K562 (cell line): Measurements from ENCODE around the gene UBAP1L. TPM values are rescaled to one million over a fixed set of nuclear protein-coding genes. Genes with fewer than 3 reads are reported as not detected.
A peak's percentile ranks its signal among the peaks of the same experiment; 100 is the strongest.

Experiments
- ATAC-seq: fragments of 200-7000 bp; cut with Tn5 transposase; 3 replicates; pipeline ENCODE4 v1.9.1; 2020; ENCODE audit warnings: moderate library complexity
- BruUV-seq: library from RNA; stranded (reverse); fragments of 400-500 nt; replicated peaks from 2 replicates; lab custom pipeline; 2021; lab: Mats Ljungman, UMichigan
- CTCF ChIA-PET: fragments of 300-600 bp; formaldehyde crosslinking; extraction: SDS; loops from one replicate; lab custom pipeline; 2021; ENCODE audit warnings: low intra/inter-chr PET ratio; lab: Yijun Ruan, JAX
- POLR2A ChIA-PET: fragments of 300-600, 350-650 bp; sonication (Branson Sonifier 250); formaldehyde crosslinking; extraction: SDS; loops from one replicate; lab custom pipeline; 2021; ENCODE audit warnings: antibody characterized with exemption, inconsistent platforms; lab: Yijun Ruan, JAX
- DNase-seq, 4 experiments: peaks; one replicate each; pipeline versions ENCODE4 v3.0.0 to v3.0.0-alpha.2; 2011 to 2018; ENCODE audit warnings: low spot score in 3 of 4, mixed read lengths in 3 of 4; ENCODE audit errors: extremely low read depth in 1 of 4
- FAIRE-seq: peaks from 2 replicates; lab custom pipeline; 2011; peaks lifted over from hg19 to GRCh38; lab: Jason Lieb, UNC
- H2AFZ ChIP-seq: 2 replicates; pipeline ENCODE4 v1.6.0; 2011; ENCODE audit warnings: low read depth, low read length, control low read depth, inconsistent platforms
- H3K27ac ChIP-seq: fragments of 200-600 bp; 3 replicates; pipeline ENCODE4 v1.8.0; 2011; ENCODE audit warnings: low read depth, mild to moderate bottlenecking, control low read depth, inconsistent platforms, low read length, moderate library complexity, mixed read lengths; ENCODE audit errors: extremely low read depth
- H3K27me3 ChIP-seq, 2 experiments: fragments of 300-600 bp in 1 of 2; 2 replicates in 1 of 2; 3 replicates in 1 of 2; pipeline versions ENCODE4 v1.6.0 to v1.8.0; 2011; ENCODE audit warnings: inconsistent platforms in 2 of 2, low read length in 2 of 2, mild to moderate bottlenecking in 1 of 2, mixed read lengths in 1 of 2, moderate library complexity in 1 of 2; ENCODE audit not compliant: control insufficient read depth in 2 of 2, insufficient read depth in 2 of 2
- H3K36me3 ChIP-seq: fragments of 300-600 bp; 3 replicates; pipeline ENCODE4 v1.8.0; 2011; ENCODE audit warnings: mild to moderate bottlenecking, low read length, inconsistent platforms; ENCODE audit not compliant: control insufficient read depth, insufficient read depth
- H3K4me1 ChIP-seq, 2 experiments: fragments of 200-600 bp in 1 of 2; replicated peaks in 1 of 2; 2 replicates in 1 of 2; 3 replicates in 1 of 2; pipeline versions ENCODE4 v1.5.1 to v1.8.0; 2011; ENCODE audit warnings: inconsistent platforms in 2 of 2, low read length in 2 of 2, mild to moderate bottlenecking in 1 of 2, mixed read lengths in 1 of 2, moderate library complexity in 1 of 2; ENCODE audit not compliant: control insufficient read depth in 2 of 2, insufficient read depth in 2 of 2
- H3K4me2 ChIP-seq: 2 replicates; pipeline ENCODE4 v1.6.1; 2011; ENCODE audit warnings: low read length, control low read depth, inconsistent platforms, mixed read lengths; ENCODE audit not compliant: insufficient read depth
- H3K4me3 ChIP-seq: fragments of 200-600 bp; sonication (generic), shearing (Covaris generic); 2 replicates; pipeline ENCODE4 v1.5.1; 2016; ENCODE audit warnings: control low read depth, inconsistent platforms
- H3K79me2 ChIP-seq: fragments of 200-600 bp; 3 replicates; pipeline ENCODE4 v1.8.0; 2011; ENCODE audit warnings: low read length, inconsistent platforms; ENCODE audit not compliant: control insufficient read depth, insufficient read depth
- H3K9ac ChIP-seq, 2 experiments: 2 replicates each; pipeline versions ENCODE4 v1.6.0 to v1.6.1; 2011; ENCODE audit warnings: low read depth in 2 of 2, low read length in 2 of 2, control low read depth in 1 of 2, inconsistent platforms in 1 of 2, mild to moderate bottlenecking in 1 of 2, mixed read lengths in 1 of 2; ENCODE audit not compliant: insufficient read depth in 1 of 2
- H3K9me1 ChIP-seq: one replicate; pipeline ENCODE4 v1.6.0; 2011; ENCODE audit warnings: inconsistent platforms, mild to moderate bottlenecking, low read length, moderate library complexity; ENCODE audit not compliant: control insufficient read depth, insufficient read depth
- H3K9me3 ChIP-seq: replicated peaks from 2 replicates; pipeline ENCODE4 v1.5.1; 2011; ENCODE audit warnings: low read depth, low read length, inconsistent platforms; ENCODE audit not compliant: control insufficient read depth, insufficient read depth
- H4K20me1 ChIP-seq: replicated peaks from 2 replicates; pipeline ENCODE4 v1.6.1; 2011; ENCODE audit warnings: low read length, inconsistent platforms, mixed read lengths; ENCODE audit not compliant: control insufficient read depth, insufficient read depth
- ARNT ChIP-seq, 2 experiments: fragments of 450-650 bp; IDR thresholded peaks; 2 replicates each; pipeline ENCODE4 v1.6.1; 2016; ENCODE audit warnings: mild to moderate bottlenecking in 1 of 2
- CUX1 ChIP-seq: fragments of 200-800 bp; sonication (Bioruptor generic); IDR thresholded peaks from 2 replicates; pipeline ENCODE4 v1.6.1; 2016; ENCODE audit warnings: missing genetic modification characterization, missing compliant biosample characterization
- ESRRA ChIP-seq: fragments of 450-650 bp; IDR thresholded peaks from 2 replicates; pipeline ENCODE4 v1.6.1; 2014; ENCODE audit warnings: low read depth, mild to moderate bottlenecking, moderate library complexity, borderline replicate concordance
- GABPA ChIP-seq: fragments of 200-800 bp; sonication (Bioruptor generic); conservative IDR thresholded peaks from 2 replicates; pipeline ENCODE4 v1.6.1; 2016; ENCODE audit warnings: low read depth, missing genetic modification characterization, missing compliant biosample characterization
- IRF1 ChIP-seq: sonication (generic); formaldehyde crosslinking; IDR thresholded peaks from 2 replicates; pipeline ENCODE4 v1.8.0; 2022; ENCODE audit warnings: missing genetic modification reagents, mild to moderate bottlenecking, borderline replicate concordance
- KDM1A ChIP-seq, 2 experiments: fragments of 450-650 bp; IDR thresholded peaks; 2 replicates each; pipeline ENCODE4 v1.6.1; 2016; ENCODE audit warnings: mild to moderate bottlenecking in 2 of 2
- KHSRP ChIP-seq: fragments of 450-650 bp; IDR thresholded peaks from 2 replicates; pipeline ENCODE4 v1.6.1; 2017
- MEF2A ChIP-seq: IDR thresholded peaks from 2 replicates; pipeline ENCODE4 v1.6.1; 2011; ENCODE audit warnings: low read depth, mild to moderate bottlenecking, low read length, moderate library complexity; ENCODE audit not compliant: control insufficient read depth
- NR3C1 ChIP-seq: sonication (generic); formaldehyde crosslinking; IDR thresholded peaks from 2 replicates; pipeline ENCODE4 v1.8.1; 2022; ENCODE audit warnings: missing genetic modification reagents
- RBFOX2 ChIP-seq: fragments of 200-400 bp; formaldehyde crosslinking; IDR thresholded peaks from 2 replicates; pipeline ENCODE4 v1.6.1; 2017; ENCODE audit warnings: low read depth, mild to moderate bottlenecking, low read length, moderate library complexity
- ZFX ChIP-seq: sonication (generic); formaldehyde crosslinking; IDR thresholded peaks from 2 replicates; pipeline ENCODE4 v1.8.0; 2022; ENCODE audit warnings: mild to moderate bottlenecking, missing genetic modification reagents, moderate library complexity
- ZNF197 ChIP-seq: fragments of 200-800 bp; sonication (Bioruptor generic); IDR thresholded peaks from 2 replicates; pipeline ENCODE4 v1.6.1; 2016; ENCODE audit warnings: low read depth, missing genetic modification characterization, missing compliant biosample characterization
- WGBS: fragments of 100-300 bp; shearing (Covaris generic); methylation state at CpG from one replicate; pipeline ENCODE4 v1.1.6; 2016; ENCODE audit warnings: low coverage, mixed read lengths; ENCODE audit not compliant: insufficient coverage; ENCODE audit errors: missing lambda C conversion rate; 5-methylcytosine and 5-hydroxymethylcytosine counted together
- in situ Hi-C: fragments of 300-500 bp; cut with MboI; formaldehyde crosslinking; loops from 4 replicates; pipeline ENCODE4 v1.15.0; 2018; ENCODE audit warnings: inconsistent platforms, mixed read lengths
- intact Hi-C: fragments of 100-400 bp; cut with micrococcal nuclease; formaldehyde crosslinking; loops from 2 replicates; pipeline ENCODE4 v1.14.2; 2022
- polyA plus RNA-seq, 8 experiments: library from polyadenylated mRNA; depleted of rRNA in 4 of 8; stranded (reverse) in 5 of 8; unstranded in 3 of 8; fragments of >200 nt; fragmentation: Nextera tagmentation in 2 of 8; fragmentation: Illumina TruSeq in 1 of 8; extraction: Ambion mirVana in 2 of 8; extraction: Trizol in 1 of 8; gene quantifications; 2 replicates each; pipeline versions ENCODE4 v1.2.1 to v1.2.3, GENCODE V29; 2011 to 2014; ENCODE audit warnings: inconsistent platforms in 1 of 8, missing spikeins in 1 of 8
- total RNA-seq, 7 experiments: library from RNA; depleted of rRNA in 6 of 7; stranded (reverse); fragments of >200 nt in 6 of 7; fragmentation: Illumina TruSeq in 2 of 7; extraction: Trizol in 2 of 7; gene quantifications; 2 replicates each; pipeline versions ENCODE4 v1.2.1 to v1.2.3, GENCODE V29; 2011 to 2021; ENCODE audit warnings: low replicate concordance in 1 of 7

The UBAP1L gene
- total and polyA plus RNA-seq, 9 of the 15 experiments (the other 6 are each of a cell fraction or from before 2014, with no cell fraction given), result 0.16 to 0.71 (median 0.41) TPM; not detected in 2

GRCh38 chr15:65132878-65133547, 18.0 kb upstream of the UBAP1L start (continued):
- TF ChIP-seq NR3C1 (CRISPR knock-in tag), result peak; percentile 1; the same call in 1 of the 2 replicates

GRCh38 chr15:65130941-65131340, 15.9 kb upstream of the UBAP1L start:
- Histone ChIP-seq H3K9ac (no peak overlapping the region; a peak in 1 of 4 replicates), H3K9me1 (no peaks in the 10 kb centered on the region), H3K9me3 (no peaks in the 10 kb centered on the region), H3K27me3 (no peaks in the 10 kb centered on the region), H3K4me2 (no peak overlapping the region), H4K20me1 (peaks cover 4% of the 10 kb centered on the region; the same call in 1 of the 2 replicates), H2AFZ (no peak overlapping the region), H3K4me3 (no peak overlapping the region), H3K27ac (no peak overlapping the region), H3K79me2 (peaks cover 42% of the 10 kb centered on the region), H3K36me3 (peaks cover 47% of the 10 kb centered on the region), H3K4me1 (peaks cover 3 to 17% of the 10 kb centered on the region in 2 experiments; a peak in 3 of 5 replicates)
- 81% methylated on average over 4 of the region's 5 CpGs for WGBS
- ChIA-PET CTCF (no interaction called here), POLR2A (no interaction called here)
- BruUV-seq, result no TSS peak
- DNase-seq (peak in 1 of 4 experiments; percentile 26), ATAC-seq (no peak), FAIRE-seq (no peak)
- intact Hi-C loops, result no loop called here
- in situ Hi-C loops, result no loop called here
- TF ChIP-seq MEF2A (no peak), ZFX (no peak), NR3C1 (CRISPR knock-in tag) (no peak), RBFOX2 (no peak), ARNT (IDR thresholded peaks at IDR 0.05) (no peak), GABPA (tag) (no peak), KDM1A (IDR thresholded peaks at IDR 0.05) (no peak), KHSRP (no peak), ZNF197 (no peak), ESRRA (no peak), CUX1 (no peak), IRF1 (CRISPR knock-in tag) (no peak)
